GM19351 (cell line): ENCODE data around the gene DCDC2C.

Experiments
- ATAC-seq: cut with Tn5 transposase; IDR thresholded peaks from one replicate; pipeline ENCODE4 v1.9.1; 2021; ENCODE audit warnings: mild to moderate bottlenecking, moderate library complexity; ENCODE audit not compliant: unreplicated experiment

The DCDC2C gene

DNA sequence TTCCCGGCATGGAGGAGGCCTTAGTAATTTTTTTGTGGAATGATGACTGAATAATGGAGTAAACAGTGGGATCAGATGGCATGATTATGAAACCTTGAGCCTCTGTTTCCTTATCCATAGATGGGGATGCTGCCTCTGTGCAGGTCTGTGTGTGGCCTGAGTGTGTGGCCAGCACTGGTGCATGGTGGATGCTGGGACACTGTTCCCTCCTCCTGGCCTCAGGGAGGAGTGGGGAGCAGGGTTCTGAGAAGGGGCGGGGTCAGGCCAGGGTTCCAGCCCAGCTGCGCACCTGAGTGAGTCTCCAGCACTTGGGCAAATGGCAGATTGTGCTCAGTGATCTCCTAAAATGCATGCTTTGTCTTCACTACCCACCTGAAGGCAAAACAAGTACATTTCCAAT lies 66.4 kb downstream of the DCDC2C start:
- no peak for ATAC-seq

DNA sequence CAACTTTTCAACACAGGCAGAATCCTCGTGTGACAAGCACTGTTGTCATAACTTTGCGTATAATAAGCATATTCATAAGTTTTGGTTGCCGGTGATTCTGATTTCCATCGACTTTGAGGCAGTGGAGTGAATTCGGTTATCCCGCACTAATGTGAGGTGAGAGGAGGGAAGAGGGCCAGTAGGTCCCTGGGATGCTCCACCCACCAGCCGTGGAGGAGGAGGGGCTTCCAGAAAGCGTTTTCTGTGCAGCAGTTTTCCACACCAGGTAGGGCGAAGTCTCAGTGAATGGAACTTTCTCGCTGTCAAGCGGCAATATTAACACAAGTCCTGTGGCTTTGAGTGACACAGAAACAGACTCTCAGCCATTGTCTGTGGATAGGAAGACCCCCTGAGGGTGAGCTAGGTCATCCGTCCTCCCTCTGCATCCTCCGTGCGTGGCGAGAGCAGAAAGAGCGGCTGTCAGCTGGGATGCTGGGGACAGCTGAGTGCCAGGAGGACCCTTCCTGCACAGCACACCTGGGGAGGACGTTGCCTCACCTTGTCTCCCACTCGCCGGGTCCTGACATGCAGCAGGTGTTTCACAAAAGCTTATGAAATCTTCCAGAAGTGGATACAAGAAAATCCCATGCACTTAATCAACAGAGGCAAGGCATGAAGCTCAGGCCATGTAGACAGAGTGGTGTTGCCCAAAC lies 67.5 kb downstream of the DCDC2C start:
- ATAC-seq, result no peak

DNA sequence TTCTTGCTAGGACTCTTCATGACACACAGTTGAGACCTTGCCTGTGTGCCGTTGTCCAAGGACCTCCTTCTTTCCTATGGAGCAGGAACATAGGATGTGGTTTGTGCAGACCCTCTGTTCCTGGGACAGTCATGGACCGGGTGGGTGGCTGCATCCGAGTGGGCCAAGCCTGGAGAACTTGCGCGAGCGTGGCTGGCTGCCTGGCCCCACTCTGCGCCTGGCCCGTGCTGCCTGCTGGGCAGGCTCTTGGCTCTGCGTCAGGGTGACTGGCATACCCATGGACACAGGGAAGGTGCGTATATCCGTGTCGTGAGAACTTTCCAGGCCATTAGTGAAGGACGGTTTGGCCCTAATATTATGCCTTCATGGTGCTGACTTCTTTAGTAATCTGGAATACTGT lies 68.2 kb downstream of the DCDC2C start:
- ATAC-seq, result no peak

GRCh38 chr2:3774336-3774735 lies 71.0 kb downstream of the DCDC2C start:
- no peak for ATAC-seq

- no peak for ATAC-seq
Measured at GRCh38 chr2:3776311-3776710, 72.9 kb downstream of the DCDC2C start.

GRCh38 chr2:3777966-3778365 lies 74.6 kb downstream of the DCDC2C start:
- ATAC-seq, result no peak

- no peak for ATAC-seq
Measured at GRCh38 chr2:3778851-3779495, 75.6 kb downstream of the DCDC2C start.

DNA sequence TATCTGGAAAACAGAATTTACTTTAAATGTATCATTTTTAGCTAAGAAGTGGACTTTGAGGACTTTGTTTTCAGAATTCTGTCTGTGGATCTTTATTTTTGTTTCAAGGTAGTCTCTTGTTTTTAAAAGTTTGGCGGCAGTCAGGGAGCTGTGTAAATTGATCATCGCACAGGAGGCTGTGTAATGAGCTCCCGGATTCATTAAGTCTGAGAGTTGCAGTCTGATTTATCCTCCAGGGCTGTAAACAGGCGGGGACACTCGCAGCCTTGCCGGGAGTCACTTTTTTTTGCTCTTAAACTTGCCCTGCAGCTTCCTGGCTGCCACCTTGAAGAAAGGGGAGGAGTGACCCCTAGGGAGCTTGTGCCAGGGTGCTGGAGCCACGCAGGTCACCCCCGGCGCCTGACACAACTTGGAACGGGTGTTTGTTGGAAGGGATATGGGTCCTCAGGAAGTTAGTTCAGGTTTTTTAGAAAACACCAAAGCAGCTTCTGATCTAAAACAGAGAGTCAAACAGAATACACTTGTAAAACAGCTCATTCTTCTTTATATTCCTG lies 76.2 kb downstream of the DCDC2C start:
- no peak for ATAC-seq

DNA sequence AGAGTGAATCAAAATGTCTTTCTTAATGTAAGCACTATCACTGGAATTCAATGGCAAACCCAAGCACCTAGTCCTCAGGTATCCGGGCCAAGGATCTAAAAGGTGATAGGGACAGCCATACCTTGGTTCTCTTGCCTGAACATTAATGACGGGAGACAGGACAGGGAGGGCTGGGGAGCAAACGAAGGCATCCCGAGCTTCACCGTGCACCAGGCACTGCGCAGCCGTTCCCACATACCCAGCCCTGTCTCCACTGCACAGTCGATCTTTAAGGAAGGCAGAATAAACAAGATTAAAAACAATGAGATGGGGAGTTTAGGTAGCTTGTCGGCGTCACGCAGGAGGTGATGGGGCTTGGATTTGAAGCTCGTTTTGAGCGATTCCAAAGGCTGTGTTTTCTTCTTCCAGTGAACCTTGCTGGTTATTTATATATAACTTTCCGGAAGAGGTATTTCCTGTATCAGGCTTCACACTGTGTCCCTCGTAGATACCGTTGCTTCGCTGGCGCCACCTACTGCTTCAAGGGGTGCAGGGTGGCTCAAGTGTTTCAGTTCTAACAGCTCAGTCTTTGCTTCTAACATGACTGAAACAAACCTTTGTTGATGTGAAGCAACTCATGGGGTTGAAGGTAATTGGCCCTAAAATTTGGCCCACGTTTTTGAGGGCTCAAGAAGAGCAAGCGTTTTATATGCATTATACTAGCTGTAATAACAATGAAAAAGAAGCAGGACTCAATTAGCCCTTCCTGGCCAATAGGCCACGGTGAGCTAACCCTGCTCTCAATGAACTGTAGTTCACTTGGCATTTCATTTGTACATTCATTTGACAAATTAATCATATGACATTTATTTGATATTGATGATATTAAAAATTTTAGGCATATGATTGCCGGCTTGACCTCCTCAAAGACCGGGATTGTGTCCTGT lies 77.4 kb downstream of the DCDC2C start:
- ATAC-seq, result peak; percentile 100

- ATAC-seq, result no peak
Measured at GRCh38 chr2:3784731-3785130, 81.4 kb downstream of the DCDC2C start.

DNA sequence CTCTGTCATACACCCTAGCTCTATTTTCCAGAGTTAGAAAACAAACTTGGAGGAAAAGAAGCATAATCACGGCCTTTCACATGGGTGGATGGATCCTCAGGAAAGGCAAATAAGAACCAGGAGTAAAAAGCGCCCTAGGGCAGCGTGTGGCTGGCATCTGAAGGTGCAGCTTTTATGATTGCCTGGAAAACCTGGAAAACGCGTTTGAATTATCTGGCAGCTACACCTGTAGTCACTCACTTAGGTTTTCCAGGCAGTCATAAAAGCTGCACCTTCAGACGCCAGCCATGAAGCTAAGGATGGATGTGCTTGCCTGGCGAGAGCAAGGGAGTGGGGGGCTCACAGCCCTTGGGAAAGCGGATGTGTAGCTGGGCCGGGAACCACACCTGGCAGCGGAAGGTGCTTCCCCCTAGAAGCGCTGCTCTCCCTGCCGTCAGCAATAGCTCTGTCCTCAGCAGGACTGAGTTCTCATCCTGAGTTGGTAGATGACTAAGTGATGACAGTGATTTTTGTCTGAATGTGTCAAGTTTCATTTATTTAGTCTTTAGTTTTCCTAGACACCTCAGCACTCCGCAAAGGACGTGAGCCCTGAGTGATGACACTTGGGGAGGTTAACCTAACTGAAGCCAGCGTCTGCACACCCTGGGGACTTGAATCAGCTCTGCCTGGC lies 82.0 kb downstream of the DCDC2C start:
- ATAC-seq, result no peak

- ATAC-seq, result no peak
Measured at GRCh38 chr2:3785890-3786273, 82.5 kb downstream of the DCDC2C start.

GRCh38 chr2:3787768-3788167 lies 84.4 kb downstream of the DCDC2C start:
- no peak for ATAC-seq

- ATAC-seq, result no peak
Measured at GRCh38 chr2:3789256-3789655, 85.9 kb downstream of the DCDC2C start.

DNA sequence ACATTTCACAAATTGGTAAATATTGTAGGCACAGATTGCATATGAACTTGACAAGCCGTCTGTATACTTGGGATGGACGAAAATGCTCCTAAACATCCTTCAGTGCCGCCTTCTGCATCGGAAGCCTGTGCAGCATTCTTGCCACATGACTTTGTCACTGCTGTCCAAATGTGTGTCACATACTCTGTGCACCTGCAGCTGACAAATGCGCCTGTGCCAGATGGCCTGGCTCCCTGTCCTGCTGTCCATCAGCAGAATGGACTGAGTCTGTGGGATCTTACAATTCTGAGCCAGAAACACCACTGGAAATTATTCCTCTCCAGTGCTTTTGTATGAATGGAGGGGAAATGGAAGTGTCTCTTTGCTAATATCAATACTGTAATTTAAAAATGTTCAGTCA lies 89.9 kb downstream of the DCDC2C start:
- no peak for ATAC-seq

GRCh38 chr2:3801506-3801905 lies 98.1 kb downstream of the DCDC2C start:
- no peak for ATAC-seq

DNA sequence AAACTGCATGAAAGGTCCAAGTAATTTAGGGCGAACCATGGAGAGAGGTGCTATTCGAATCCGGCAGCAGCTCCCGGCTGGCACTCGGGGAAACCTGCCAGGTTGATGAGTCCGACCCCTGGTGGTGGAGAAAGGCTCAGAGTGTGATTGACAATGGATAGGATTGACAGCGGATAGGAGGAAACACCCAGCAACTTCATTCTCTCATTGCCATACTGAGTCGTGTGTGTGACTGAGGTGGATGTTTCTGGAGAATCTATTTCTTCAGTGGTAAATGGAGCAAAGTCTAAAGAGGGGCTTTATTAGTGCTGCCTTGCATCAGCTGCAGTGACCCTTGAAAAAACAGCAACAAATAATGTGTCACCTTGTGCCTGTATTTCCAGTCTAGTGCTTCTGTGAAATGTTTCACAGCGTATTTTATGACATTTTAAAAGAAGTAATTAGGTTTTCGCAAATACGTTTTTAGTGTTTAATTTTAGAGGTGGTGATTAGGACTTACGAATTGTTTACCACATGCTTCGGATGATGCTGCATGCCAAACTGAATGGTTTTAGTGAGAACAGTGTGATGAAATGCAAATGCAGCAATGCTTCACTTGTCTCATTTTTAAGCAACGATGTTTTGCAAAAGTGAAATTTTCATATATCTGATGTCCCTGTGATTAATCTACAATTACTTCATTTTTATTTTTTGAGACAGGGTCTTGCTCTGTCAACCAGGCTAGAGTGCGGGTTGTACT lies 102.0 kb downstream of the DCDC2C start:
- ATAC-seq, result no peak

GRCh38 chr2:3806168-3806567 lies 102.8 kb downstream of the DCDC2C start:
- ATAC-seq, result no peak

GRCh38 chr2:3806730-3807129 lies 103.4 kb downstream of the DCDC2C start:
- no peak for ATAC-seq

GRCh38 chr2:3807853-3808252 lies 104.5 kb downstream of the DCDC2C start:
- ATAC-seq, result no peak
